ENCODE results near the gene STAC3. TPM values are rescaled to one million over a fixed set of nuclear protein-coding genes. Genes with fewer than 3 reads are reported as not detected.

STAC3 gene
- total and polyA plus RNA-seq, 2 of the 13 experiments (the other 11 are each of a cell fraction or from before 2014, with no cell fraction given), result 0.18 to 0.22 TPM

- H3K9ac ChIP-seq (ENCODE audit: insufficient read depth, low read depth, low read length), result peak overlapping the region; percentile 95
- 0 out of 2 replicates have a peak, but pooled peaks have one; percentile 45 for TF ChIP-seq NCOA1 (CRISPR knock-in tag; IDR thresholded peaks at IDR 0.05)
- TF ChIP-seq MATR3 (CRISPR knock-in tag; IDR thresholded peaks at IDR 0.05), result no peak
- no peak for TF ChIP-seq ZNF354B (CRISPR knock-in tag; IDR thresholded peaks at IDR 0.05)
- no peak for TF ChIP-seq ARID5B (CRISPR knock-in tag; IDR thresholded peaks at IDR 0.05)
- no peak for TF ChIP-seq ZNF296 (CRISPR knock-in tag; conservative IDR thresholded peaks at IDR 0.05)
- peak; percentile 35; the same call in 1 of the 2 replicates for TF ChIP-seq ZNF800 (CRISPR knock-in tag; IDR thresholded peaks at IDR 0.05)
- no peak for TF ChIP-seq LBX2 (CRISPR knock-in tag; IDR thresholded peaks at IDR 0.05; ENCODE audit: borderline replicate concordance)
- 0 out of 2 replicates have a peak, but pooled peaks have one; percentile 9 for TF ChIP-seq ZNF337 (CRISPR knock-in tag; IDR thresholded peaks at IDR 0.05; ENCODE audit: borderline replicate concordance, low read depth)
- TF ChIP-seq SUZ12 (IDR thresholded peaks at IDR 0.05; ENCODE audit: low read depth, low read length), result peak; percentile 50
- 0 out of 2 replicates have a peak, but pooled peaks have one; percentile 8 for TF ChIP-seq MTERF4 (CRISPR knock-in tag; IDR thresholded peaks at IDR 0.05)
- TF ChIP-seq ZNF605 (CRISPR knock-in tag; IDR thresholded peaks at IDR 0.05), result peak; percentile 11; the same call in 1 of the 2 replicates
- TF ChIP-seq PATZ1 (CRISPR knock-in tag; IDR thresholded peaks at IDR 0.05), result no peak
- TF ChIP-seq NR2F2 (IDR thresholded peaks at IDR 0.05; ENCODE audit: borderline replicate concordance, low read depth), result no peak
- TF ChIP-seq NKX3-1 (CRISPR knock-in tag; IDR thresholded peaks at IDR 0.05), result 0 out of 2 replicates have a peak, but pooled peaks have one; percentile 22
Measured at GRCh38 chr12:57229046-57229633, 21.8 kb downstream of the STAC3 start.

More at GRCh38 chr12:57229046-57229633, 21.8 kb downstream of the STAC3 start:
- in situ Hi-C loops (cut with HindIII; ENCODE audit: extremely low pct_ligation_motif_present, low pct_unique_long_range_greater_than_20kb), result no loop called here
- intact Hi-C loops (cut with micrococcal nuclease; ENCODE audit: unreplicated experiment), result loop anchor here (1.0 kb wide), 1 partner anchor 99 kb away; no protein-coding TSS in a partner anchor
- WGBS (ENCODE audit: low lambda C conversion rate), result 2% methylated on average over 9 of the region's 9 CpGs
- no peak for ATAC-seq
- Histone ChIP-seq H3K4me2 (ENCODE audit: low read depth, low read length) (peak overlapping the region; percentile 97), H3K4me1 (ENCODE audit: insufficient read depth, low read length) (peaks cover 81% of the 10 kb centered on the region), H2AFZ (ENCODE audit: low read length) (peak overlapping the region; percentile 51), H3K9me3 (ENCODE audit: low read length) (no peaks in the 10 kb centered on the region), H4K20me1 (ENCODE audit: insufficient read depth, low read length) (peaks cover 9% of the 10 kb centered on the region; the same call in 1 of the 2 replicates), H3K4me3 (replicated peaks in 1 of 3; ENCODE audit: insufficient read depth in 1 of 3, low read depth in 2 of 3, low read length in 3 of 3) (peak overlapping the region; percentile 71 to 82 (median 75)), H3K36me3 (replicated peaks in 1 of 2; ENCODE audit: control insufficient read depth in 1 of 2, insufficient read depth in 2 of 2, low read length in 2 of 2) (peaks cover 20 to 30% of the 10 kb centered on the region in 2 experiments), H3K27me3 (ENCODE audit: control insufficient read depth in 1 of 2, insufficient read depth in 2 of 2, low read length in 2 of 2) (peaks cover 2 to 26% of the 10 kb centered on the region in 2 experiments; a peak in 4 of 5 replicates), H3K27ac (ENCODE audit: extremely low read length, insufficient read depth, low read length) (peak overlapping the region; percentile 95), H3K79me2 (ENCODE audit: insufficient read depth, low read length) (peaks cover 33% of the 10 kb centered on the region)
- DNase-seq (ENCODE audit: low spot score), result no peak
- ChIA-PET POLR2A (interaction anchor here (0.8 to 3.2 kb wide), 19 partner anchors 7 to 291 kb away, joined by 3 to 116 read pairs (median 8); partner anchors contain the start of genes DDIT3, INHBE, LRP1 and NEMP1), CTCF (ENCODE audit: low intra/inter-chr PET ratio, low total read pairs) (interaction anchor here (8.7 kb wide), 1 partner anchor 10 kb away, joined by 87 read pairs; a partner anchor contains a TSS)
- BruUV-seq (replicated peaks), result TSS peak; percentile 91
- FAIRE-seq, result peak; percentile 28
